Skeletal muscle satellite cell (primary cell): ENCODE data around the gene ARHGEF25. TPM values are rescaled to one million over a fixed set of nuclear protein-coding genes. Genes with fewer than 3 reads are reported as not detected.
"Not testable (repeated sequence)": the region's sequence is repeated elsewhere in the genome, so short reads cannot be mapped to it uniquely, and the experiment has no call there.

Experiments used
- H3K27me3 ChIP-seq: 2 replicates; pipeline ENCODE4 v1.7.0; 2013; ENCODE audit warnings: low read length; ENCODE audit not compliant: control insufficient read depth, insufficient read depth
- H3K36me3 ChIP-seq: 2 replicates; pipeline ENCODE4 v1.7.0; 2013; ENCODE audit warnings: mild to moderate bottlenecking, control low read depth, low read length; ENCODE audit not compliant: insufficient read depth
- H3K4me1 ChIP-seq: 2 replicates; pipeline ENCODE4 v1.7.0; 2013; ENCODE audit warnings: low read length; ENCODE audit not compliant: control insufficient read depth, insufficient read depth
- H3K4me2 ChIP-seq: 2 replicates; pipeline ENCODE4 v1.7.0; 2013; ENCODE audit warnings: mild to moderate bottlenecking, low read length
- H3K4me3 ChIP-seq: 2 replicates; pipeline ENCODE4 v1.7.0; 2013; ENCODE audit warnings: low read length
- H3K9ac ChIP-seq: 2 replicates; pipeline ENCODE4 v1.7.0; 2013; ENCODE audit warnings: mild to moderate bottlenecking, low read depth, low read length, moderate library complexity
- H3K9me3 ChIP-seq: replicated peaks from 2 replicates; pipeline ENCODE4 v1.7.0; 2013; ENCODE audit warnings: mild to moderate bottlenecking, control low read depth, low read length
- total RNA-seq: library from RNA; depleted of rRNA; stranded (reverse); fragments of >200 nt; gene quantifications from 2 replicates; pipeline ENCODE4 v1.2.3, GENCODE V29; 2012; rRNA removed

Gene ARHGEF25
- 1.5 TPM in 2 replicates for total RNA-seq

- H3K9ac ChIP-seq, result peak within 1 kb of the TSS; percentile 83
- H3K4me2 ChIP-seq, result peak within 1 kb of the TSS; percentile 95
- no peaks in the 10 kb centered on the region for H3K9me3 ChIP-seq
- H3K36me3 ChIP-seq, result no peaks in the 10 kb centered on the region
- peaks cover 5% of the 10 kb centered on the region for H3K4me1 ChIP-seq
- peak within 1 kb of the TSS; percentile 76 for H3K4me3 ChIP-seq
- peaks cover 13% of the 10 kb centered on the region for H3K27me3 ChIP-seq
Observed at GRCh38 chr12:57611108-57611826, at the start of gene ARHGEF25. Gene ARHGEF25 (plus strand): TSS chr12:57611435. CDS start chr12:57611895, 460 bp downstream.

GRCh38 chr12:57563358-57563757, 47.9 kb upstream of the ARHGEF25 start:
- Histone ChIP-seq H3K36me3 (no peaks in the 10 kb centered on the region), H3K9me3 (no peaks in the 10 kb centered on the region), H3K4me2 (no peak overlapping the region), H3K4me3 (no peak overlapping the region), H3K9ac (no peak overlapping the region), H3K4me1 (no peaks in the 10 kb centered on the region), H3K27me3 (peaks cover 25% of the 10 kb centered on the region)

- Histone ChIP-seq H3K4me3 (no peak overlapping the region), H3K4me1 (no peaks in the 10 kb centered on the region), H3K36me3 (no peaks in the 10 kb centered on the region), H3K27me3 (peaks cover 27% of the 10 kb centered on the region), H3K4me2 (no peak overlapping the region), H3K9me3 (no peaks in the 10 kb centered on the region), H3K9ac (no peak overlapping the region)
Observed at GRCh38 chr12:57564178-57564740, 47.0 kb upstream of the ARHGEF25 start.

- H3K36me3 ChIP-seq, result no peaks in the 10 kb centered on the region
Observed at GRCh38 chr12:57568838-57569237, 42.4 kb upstream of the ARHGEF25 start.

GRCh38 chr12:57569858-57570257, 41.4 kb upstream of the ARHGEF25 start:
- H3K4me3 ChIP-seq, result no peak overlapping the region
- no peaks in the 10 kb centered on the region for H3K36me3 ChIP-seq
- H3K9me3 ChIP-seq, result no peaks in the 10 kb centered on the region
- H3K4me2 ChIP-seq, result no peak overlapping the region
- H3K4me1 ChIP-seq, result no peaks in the 10 kb centered on the region
- H3K27me3 ChIP-seq, result peaks cover 23% of the 10 kb centered on the region
- H3K9ac ChIP-seq, result no peak overlapping the region

More at GRCh38 chr12:57568838-57569237, 42.4 kb upstream of the ARHGEF25 start:
- Histone ChIP-seq H3K27me3 (peaks cover 32% of the 10 kb centered on the region), H3K4me2 (no peak overlapping the region), H3K4me3 (no peak overlapping the region), H3K4me1 (no peaks in the 10 kb centered on the region), H3K9ac (no peak overlapping the region), H3K9me3 (no peaks in the 10 kb centered on the region)

- not testable (repeated sequence) for H3K36me3 ChIP-seq, H3K4me1 ChIP-seq, H3K4me3 ChIP-seq, H3K9me3 ChIP-seq, H3K4me2 ChIP-seq, H3K9ac ChIP-seq
- peaks cover 27% of the 10 kb centered on the region for H3K27me3 ChIP-seq
Observed at GRCh38 chr12:57570438-57570837, 40.8 kb upstream of the ARHGEF25 start.

GRCh38 chr12:57571926-57572762, 39.1 kb upstream of the ARHGEF25 start:
- H3K36me3 ChIP-seq, result no peaks in the 10 kb centered on the region
- H3K4me2 ChIP-seq, result no peak overlapping the region
- no peaks in the 10 kb centered on the region for H3K4me1 ChIP-seq
- no peak overlapping the region for H3K4me3 ChIP-seq
- H3K27me3 ChIP-seq, result peaks cover 42% of the 10 kb centered on the region
- no peak overlapping the region for H3K9ac ChIP-seq
- H3K9me3 ChIP-seq, result no peaks in the 10 kb centered on the region

GRCh38 chr12:57574795-57575194, 36.4 kb upstream of the ARHGEF25 start:
- Histone ChIP-seq H3K4me2 (no peak overlapping the region), H3K9me3 (no peaks in the 10 kb centered on the region), H3K9ac (no peak overlapping the region), H3K4me3 (no peak overlapping the region), H3K4me1 (no peaks in the 10 kb centered on the region), H3K27me3 (peaks cover 46% of the 10 kb centered on the region), H3K36me3 (no peaks in the 10 kb centered on the region)

- no peaks in the 10 kb centered on the region for H3K4me1 ChIP-seq
Observed at GRCh38 chr12:57575771-57576612, 35.2 kb upstream of the ARHGEF25 start.

GRCh38 chr12:57576613-57577160, 34.5 kb upstream of the ARHGEF25 start:
- no peak overlapping the region for H3K4me2 ChIP-seq
- H3K4me1 ChIP-seq, result no peaks in the 10 kb centered on the region
- H3K36me3 ChIP-seq, result no peaks in the 10 kb centered on the region
- H3K4me3 ChIP-seq, result no peak overlapping the region
- no peaks in the 10 kb centered on the region for H3K9me3 ChIP-seq
- H3K9ac ChIP-seq, result no peak overlapping the region
- peaks cover 47% of the 10 kb centered on the region for H3K27me3 ChIP-seq

More at GRCh38 chr12:57575771-57576612, 35.2 kb upstream of the ARHGEF25 start:
- no peak overlapping the region for H3K4me3 ChIP-seq
- H3K27me3 ChIP-seq, result peaks cover 47% of the 10 kb centered on the region
- H3K9me3 ChIP-seq, result no peaks in the 10 kb centered on the region
- no peaks in the 10 kb centered on the region for H3K36me3 ChIP-seq
- H3K9ac ChIP-seq, result no peak overlapping the region
- H3K4me2 ChIP-seq, result no peak overlapping the region
